NB4 (cell line): ENCODE measurements around the gene IL31.

ENCODE experiments used
- MAX ChIP-seq: IDR thresholded peaks from 2 replicates; pipeline ENCODE4 v1.6.1; 2011; ENCODE audit warnings: low read depth, low read length
- MYC ChIP-seq: IDR thresholded peaks from 2 replicates; pipeline ENCODE4 v1.6.1; 2011; ENCODE audit warnings: low read depth, low read length
- POLR2A ChIP-seq: IDR thresholded peaks from 2 replicates; pipeline ENCODE4 v1.6.1; 2011; ENCODE audit warnings: mild to moderate bottlenecking; ENCODE audit not compliant: insufficient read length; ENCODE audit errors: extremely low read depth
- TF ChIP-seq, protein P1 (sequence below): IDR thresholded peaks from one replicate; pipeline ENCODE4 v1.5.1; 2012; ENCODE audit warnings: low read depth, low read length

DNA sequence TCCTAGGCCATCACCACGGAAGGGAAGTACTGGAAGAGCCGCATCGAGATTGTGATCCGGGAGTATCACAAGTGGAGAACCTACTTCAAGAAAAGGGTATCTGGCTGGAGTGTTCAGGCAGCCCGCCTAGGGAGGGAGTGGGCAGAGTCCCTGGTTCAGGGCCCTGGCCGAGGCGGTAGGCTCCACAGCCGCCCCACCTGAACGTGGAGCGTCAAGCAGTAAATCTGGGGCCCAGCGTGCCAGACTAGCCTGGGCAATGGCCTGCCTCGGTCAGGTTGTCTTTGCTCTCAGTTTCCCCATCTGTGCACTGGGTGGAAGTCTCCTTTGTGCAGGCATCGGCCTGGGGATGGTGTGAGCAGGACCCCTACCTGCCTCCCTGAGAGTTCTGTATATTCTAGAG, 44.9 kb downstream of the IL31 start:
- TF ChIP-seq, protein P1, sequence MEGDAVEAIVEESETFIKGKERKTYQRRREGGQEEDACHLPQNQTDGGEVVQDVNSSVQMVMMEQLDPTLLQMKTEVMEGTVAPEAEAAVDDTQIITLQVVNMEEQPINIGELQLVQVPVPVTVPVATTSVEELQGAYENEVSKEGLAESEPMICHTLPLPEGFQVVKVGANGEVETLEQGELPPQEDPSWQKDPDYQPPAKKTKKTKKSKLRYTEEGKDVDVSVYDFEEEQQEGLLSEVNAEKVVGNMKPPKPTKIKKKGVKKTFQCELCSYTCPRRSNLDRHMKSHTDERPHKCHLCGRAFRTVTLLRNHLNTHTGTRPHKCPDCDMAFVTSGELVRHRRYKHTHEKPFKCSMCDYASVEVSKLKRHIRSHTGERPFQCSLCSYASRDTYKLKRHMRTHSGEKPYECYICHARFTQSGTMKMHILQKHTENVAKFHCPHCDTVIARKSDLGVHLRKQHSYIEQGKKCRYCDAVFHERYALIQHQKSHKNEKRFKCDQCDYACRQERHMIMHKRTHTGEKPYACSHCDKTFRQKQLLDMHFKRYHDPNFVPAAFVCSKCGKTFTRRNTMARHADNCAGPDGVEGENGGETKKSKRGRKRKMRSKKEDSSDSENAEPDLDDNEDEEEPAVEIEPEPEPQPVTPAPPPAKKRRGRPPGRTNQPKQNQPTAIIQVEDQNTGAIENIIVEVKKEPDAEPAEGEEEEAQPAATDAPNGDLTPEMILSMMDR, result no peak
- no peak for TF ChIP-seq MAX
- TF ChIP-seq POLR2A, result no peak
- TF ChIP-seq MYC, result no peak
